ENCODE data around the gene GLUD1. TPM values are rescaled to one million over a fixed set of nuclear protein-coding genes. Genes with fewer than 3 reads are reported as not detected.

GLUD1 gene
- total RNA-seq, 1 donor from 2014 or later: 181 TPM

DNA sequence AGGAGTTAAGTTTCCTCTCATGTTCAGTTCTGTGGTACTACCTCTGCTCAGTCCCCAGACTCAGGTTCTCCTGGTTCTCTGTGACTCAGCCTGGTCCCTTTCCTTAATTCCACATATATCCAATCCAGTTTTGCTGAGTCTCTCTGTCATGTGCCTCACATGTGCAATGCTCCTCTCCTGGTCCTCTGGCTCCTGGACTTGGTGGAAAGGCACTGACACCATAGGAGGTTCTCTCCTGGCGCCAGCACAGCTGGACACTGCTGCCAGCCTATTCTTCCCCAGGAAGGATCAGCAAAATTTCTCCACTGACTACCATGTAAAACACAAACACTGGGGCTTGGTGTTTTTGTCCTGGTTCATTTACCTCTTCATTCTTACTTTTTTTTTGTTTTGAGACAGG, 27.8 kb downstream of the GLUD1 start:
- Histone ChIP-seq H2AFZ (replicated peaks) (no peak overlapping the region), H3K79me2 (ENCODE audit: low read depth) (no peaks in the 10 kb centered on the region), H3K27me3 (no peaks in the 10 kb centered on the region), H3K27ac (no peak overlapping the region), H4K20me1 (ENCODE audit: low read depth) (no peaks in the 10 kb centered on the region), H3K4me2 (no peak overlapping the region), H3F3A (ENCODE audit: low read depth) (no peaks in the 10 kb centered on the region), H3K9me3 (ENCODE audit: low read depth) (no peaks in the 10 kb centered on the region), H3K36me3 (peaks cover 12% of the 10 kb centered on the region), H3K4me3 (no peak overlapping the region), H3K9ac (no peak overlapping the region), H3K4me1 (no peaks in the 10 kb centered on the region)
- Mint-ChIP-seq H3K4me1 (peaks cover 2% of the 10 kb centered on the region), H3K9me3 (no peaks in the 10 kb centered on the region), H3K27ac (no peak overlapping the region), H3K27me3 (ENCODE audit: insufficient read depth, low read depth) (peaks cover 2% of the 10 kb centered on the region), H3K4me3 (no peak overlapping the region), H3K36me3 (peaks cover 48% of the 10 kb centered on the region)
- TF ChIP-seq EZH2 (IDR thresholded peaks at IDR 0.05): no peak
- no peak for TF ChIP-seq EZH2phosphoT487 (IDR thresholded peaks at IDR 0.05)
- TF ChIP-seq CTCF (IDR thresholded peaks at IDR 0.05): no peak
- no peak for DNase-seq (ENCODE audit: low spot score)

DNA sequence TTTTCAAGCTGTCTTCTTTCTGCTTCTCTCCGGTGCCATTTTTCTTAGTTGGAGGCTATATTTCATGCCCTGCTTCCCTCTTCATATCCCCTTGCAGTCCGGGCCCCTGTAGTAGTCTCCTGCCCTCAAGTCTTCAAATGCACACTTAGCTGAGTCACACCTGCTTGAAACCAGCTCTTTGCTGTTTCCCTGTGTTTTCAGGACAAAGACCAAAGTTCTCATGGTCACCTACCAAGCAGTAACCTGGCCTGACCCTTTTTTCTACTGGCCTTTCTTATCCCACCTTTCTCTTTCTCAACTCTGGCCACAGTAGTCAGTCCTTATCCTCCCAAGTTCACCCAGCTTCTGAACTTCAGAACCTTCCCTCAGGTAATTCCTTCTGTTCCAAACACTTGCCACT, 28.5 kb downstream of the GLUD1 start:
- Histone ChIP-seq H3K4me1 (no peaks in the 10 kb centered on the region), H3K4me2 (no peak overlapping the region), H3K79me2 (ENCODE audit: low read depth) (no peaks in the 10 kb centered on the region), H3K9ac (no peak overlapping the region), H3K27me3 (no peaks in the 10 kb centered on the region), H3K36me3 (peaks cover 12% of the 10 kb centered on the region), H4K20me1 (ENCODE audit: low read depth) (no peaks in the 10 kb centered on the region), H2AFZ (replicated peaks) (no peak overlapping the region), H3K9me3 (ENCODE audit: low read depth) (no peaks in the 10 kb centered on the region), H3K27ac (no peak overlapping the region), H3F3A (ENCODE audit: low read depth) (no peaks in the 10 kb centered on the region), H3K4me3 (no peak overlapping the region)
- TF ChIP-seq CTCF (IDR thresholded peaks at IDR 0.05) (no peak), EZH2 (IDR thresholded peaks at IDR 0.05) (no peak)
- Mint-ChIP-seq H3K4me1 (peaks cover 2% of the 10 kb centered on the region), H3K36me3 (peaks cover 42% of the 10 kb centered on the region), H3K9me3 (no peaks in the 10 kb centered on the region), H3K27ac (no peak overlapping the region), H3K4me3 (no peak overlapping the region), H3K27me3 (ENCODE audit: insufficient read depth, low read depth) (peaks cover under 1% of the 10 kb centered on the region)
- DNase-seq (ENCODE audit: low spot score): no peak

- no peak overlapping the region for H3K27ac ChIP-seq
- H3K9me3 ChIP-seq (ENCODE audit: low read depth): no peaks in the 10 kb centered on the region
- H3K27ac Mint-ChIP-seq: no peak overlapping the region
Observed at GRCh38 chr10:87064651-87065050, 30.0 kb downstream of the GLUD1 start.

More at GRCh38 chr10:87064651-87065050, 30.0 kb downstream of the GLUD1 start:
- H3K4me2 ChIP-seq: no peak overlapping the region
- H3K27me3 Mint-ChIP-seq (ENCODE audit: insufficient read depth, low read depth): no peaks in the 10 kb centered on the region
- no peak overlapping the region for H3K4me3 ChIP-seq
- peaks cover 46% of the 10 kb centered on the region for H3K36me3 Mint-ChIP-seq
- no peak overlapping the region for H3K9ac ChIP-seq
- H3K79me2 ChIP-seq (ENCODE audit: low read depth): no peaks in the 10 kb centered on the region
- TF ChIP-seq EZH2phosphoT487 (IDR thresholded peaks at IDR 0.05): no peak
- TF ChIP-seq CTCF (IDR thresholded peaks at IDR 0.05): no peak
- no peak for TF ChIP-seq EZH2 (IDR thresholded peaks at IDR 0.05)
- no peak for DNase-seq (ENCODE audit: low spot score)
- no peaks in the 10 kb centered on the region for H4K20me1 ChIP-seq (ENCODE audit: low read depth)
- no peaks in the 10 kb centered on the region for H3K9me3 Mint-ChIP-seq
- no peak overlapping the region for H2AFZ ChIP-seq (replicated peaks)
- H3K4me3 Mint-ChIP-seq: no peak overlapping the region
- H3K36me3 ChIP-seq: peaks cover 22% of the 10 kb centered on the region
- peaks cover 2% of the 10 kb centered on the region for H3K4me1 Mint-ChIP-seq
- H3K27me3 ChIP-seq: no peaks in the 10 kb centered on the region
- H3K4me1 ChIP-seq: no peaks in the 10 kb centered on the region
- H3F3A ChIP-seq (ENCODE audit: low read depth): no peaks in the 10 kb centered on the region

Measured in neural progenitor cell (in vitro differentiated cells).